GM19023 (cell line): ENCODE results near the gene BORCS5.

Source experiments
- ATAC-seq: cut with Tn5 transposase; IDR thresholded peaks from one replicate; pipeline ENCODE4 v1.9.1; 2021; ENCODE audit warnings: mild to moderate bottlenecking, moderate library complexity; ENCODE audit not compliant: unreplicated experiment

BORCS5 gene

GRCh38 chr12:12428047-12428446 lies 71.2 kb downstream of the BORCS5 start:
- no peak for ATAC-seq

- ATAC-seq: no peak
Observed at GRCh38 chr12:12428961-12429657, 72.2 kb downstream of the BORCS5 start.

- no peak for ATAC-seq
Observed at GRCh38 chr12:12432364-12432763, 75.5 kb downstream of the BORCS5 start.

GRCh38 chr12:12433203-12433731 lies 76.4 kb downstream of the BORCS5 start:
- no peak for ATAC-seq

- no peak for ATAC-seq
Observed at GRCh38 chr12:12436831-12437345, 80.0 kb downstream of the BORCS5 start.

- ATAC-seq: no peak
Observed at GRCh38 chr12:12439636-12440035, 82.8 kb downstream of the BORCS5 start.

- no peak for ATAC-seq
Observed at GRCh38 chr12:12440784-12441428, 84.0 kb downstream of the BORCS5 start.

GRCh38 chr12:12441429-12441807 lies 84.5 kb downstream of the BORCS5 start:
- no peak for ATAC-seq

GRCh38 chr12:12441843-12442461 lies 85.1 kb downstream of the BORCS5 start:
- no peak for ATAC-seq

GRCh38 chr12:12442548-12443071 lies 85.7 kb downstream of the BORCS5 start:
- no peak for ATAC-seq

- ATAC-seq: no peak
Observed at GRCh38 chr12:12443431-12443878, 86.6 kb downstream of the BORCS5 start.

- no peak for ATAC-seq
Observed at GRCh38 chr12:12445165-12445881, 88.4 kb downstream of the BORCS5 start.

GRCh38 chr12:12445882-12446181 lies 89.0 kb downstream of the BORCS5 start:
- ATAC-seq: no peak

GRCh38 chr12:12446786-12447185 lies 89.9 kb downstream of the BORCS5 start:
- ATAC-seq: no peak

GRCh38 chr12:12447236-12447635 lies 90.4 kb downstream of the BORCS5 start:
- ATAC-seq: no peak

GRCh38 chr12:12447837-12448236 lies 91.0 kb downstream of the BORCS5 start:
- ATAC-seq: no peak

- ATAC-seq: no peak
Observed at GRCh38 chr12:12449533-12450025, 92.7 kb downstream of the BORCS5 start.

GRCh38 chr12:12450043-12450471 lies 93.2 kb downstream of the BORCS5 start:
- no peak for ATAC-seq

- no peak for ATAC-seq
Observed at GRCh38 chr12:12451098-12451497, 94.2 kb downstream of the BORCS5 start.

GRCh38 chr12:12452326-12452902 lies 95.5 kb downstream of the BORCS5 start:
- no peak for ATAC-seq
